Endothelial cell of umbilical vein (primary cell): ENCODE measurements around the gene PRRT4. TPM values are rescaled to one million over a fixed set of nuclear protein-coding genes. Genes with fewer than 3 reads are reported as not detected.

Experiments used
- BruUV-seq: library from RNA; stranded (reverse); fragments of 400-500 nt; replicated peaks from 2 replicates; lab custom pipeline; 2021; lab: Mats Ljungman, UMichigan
- CTCF ChIA-PET: fragments of 300-600, 350-600 bp; sonication (Branson Sonifier 250); formaldehyde crosslinking; loops from one replicate; lab custom pipeline; 2021; ENCODE audit warnings: antibody characterized with exemption, inconsistent platforms; lab: Charles Lee
- POLR2A ChIA-PET: fragments of 300-600, 350-600 bp; sonication (Branson Sonifier 250); formaldehyde crosslinking; loops from one replicate; lab custom pipeline; 2021; ENCODE audit warnings: antibody characterized with exemption, inconsistent platforms; lab: Charles Lee
- DNase-seq: peaks from one replicate; pipeline ENCODE4 v3.0.0-alpha.2; 2011; ENCODE audit warnings: low read depth, low spot score
- FAIRE-seq: peaks from 2 replicates; lab custom pipeline; 2011; peaks lifted over from hg19 to GRCh38; lab: Jason Lieb, UNC
- H2AFZ ChIP-seq: 2 replicates; pipeline ENCODE4 v1.6.0; 2012; ENCODE audit warnings: low read depth, low read length, control low read depth, inconsistent platforms
- H3K27ac ChIP-seq: 2 replicates; pipeline ENCODE4 v1.5.1; 2011; ENCODE audit warnings: low read depth, mild to moderate bottlenecking, control low read depth, low read length, moderate library complexity; ENCODE audit not compliant: insufficient read depth
- H3K27me3 ChIP-seq, 2 experiments: 2 replicates each; pipeline versions ENCODE4 v1.6.0 to v1.6.1; 2011; ENCODE audit warnings: low read length in 2 of 2, mixed read lengths in 1 of 2; ENCODE audit not compliant: control insufficient read depth in 2 of 2, insufficient read depth in 2 of 2
- H3K36me3 ChIP-seq, 2 experiments: 2 replicates in 1 of 2; 3 replicates in 1 of 2; pipeline ENCODE4 v1.5.1; 2011; ENCODE audit warnings: low read length in 2 of 2, mild to moderate bottlenecking in 1 of 2, moderate library complexity in 1 of 2; ENCODE audit not compliant: control insufficient read depth in 2 of 2, insufficient read depth in 2 of 2; ENCODE audit errors: extremely low read depth in 1 of 2
- H3K4me1 ChIP-seq: 3 replicates; pipeline ENCODE4 v1.5.1; 2011; ENCODE audit warnings: mild to moderate bottlenecking, low read length; ENCODE audit not compliant: control insufficient read depth, insufficient read depth; ENCODE audit errors: extremely low read depth
- H3K4me2 ChIP-seq: 2 replicates; pipeline ENCODE4 v1.6.1; 2011; ENCODE audit warnings: low read length, control low read depth, mixed read lengths; ENCODE audit not compliant: insufficient read depth
- H3K4me3 ChIP-seq, 3 experiments: fragments of 200-600 bp in 1 of 3; sonication (generic), shearing (Covaris generic) in 1 of 3; replicated peaks in 1 of 3; 2 replicates each; pipeline ENCODE4 v1.5.1; 2011 to 2016; ENCODE audit warnings: control low read depth in 3 of 3, low read length in 3 of 3, mild to moderate bottlenecking in 2 of 3, inconsistent platforms in 1 of 3, low read depth in 1 of 3, moderate library complexity in 1 of 3; ENCODE audit not compliant: insufficient read depth in 1 of 3
- H3K79me2 ChIP-seq: 2 replicates; pipeline ENCODE4 v1.6.0; 2012; ENCODE audit warnings: low read length, inconsistent platforms; ENCODE audit not compliant: control insufficient read depth, insufficient read depth
- H3K9ac ChIP-seq: replicated peaks from 2 replicates; pipeline ENCODE3; 2011; ENCODE audit warnings: low read length, control low read depth; ENCODE audit not compliant: insufficient read depth; ENCODE audit errors: extremely low read depth
- H3K9me1 ChIP-seq: replicated peaks from 3 replicates; pipeline ENCODE4 v1.6.0; 2011; ENCODE audit warnings: mild to moderate bottlenecking, low read length; ENCODE audit not compliant: control insufficient read depth, insufficient read depth; ENCODE audit errors: extremely low read depth
- H3K9me3 ChIP-seq: replicated peaks from 2 replicates; pipeline ENCODE4 v1.5.1; 2012; ENCODE audit warnings: low read length, inconsistent platforms; ENCODE audit not compliant: control insufficient read depth, insufficient read depth
- H4K20me1 ChIP-seq: replicated peaks from 2 replicates; pipeline ENCODE3; 2011; ENCODE audit warnings: mild to moderate bottlenecking, low read length; ENCODE audit not compliant: control insufficient read depth, insufficient read depth; ENCODE audit errors: extremely low read depth
- CTCF ChIP-seq, 2 donors: IDR thresholded peaks; 1 replicate in 1 of 2; 2 replicates in 1 of 2; pipeline ENCODE4 v1.5.1; 2011; ENCODE audit warnings: low read length in 2 of 2, mild to moderate bottlenecking in 2 of 2, moderate library complexity in 2 of 2, control low read depth in 1 of 2, inconsistent platforms in 1 of 2, low read depth in 1 of 2; ENCODE audit not compliant: insufficient read depth in 1 of 2; ENCODE audit errors: extremely low read depth in 1 of 2
- EZH2 ChIP-seq: IDR thresholded peaks from 2 replicates; pipeline ENCODE4 v1.6.1; 2012; ENCODE audit warnings: borderline replicate concordance, low read depth, mild to moderate bottlenecking, moderate library complexity, low read length, inconsistent platforms; ENCODE audit not compliant: severe bottlenecking
- FOS ChIP-seq: IDR thresholded peaks from 2 replicates; pipeline ENCODE4 v1.6.1; 2011; ENCODE audit warnings: mild to moderate bottlenecking, low read length, moderate library complexity, borderline replicate concordance; ENCODE audit not compliant: insufficient read depth
- GATA2 ChIP-seq: IDR thresholded peaks from 2 replicates; pipeline ENCODE4 v1.7.0; 2011; ENCODE audit warnings: low read depth, mild to moderate bottlenecking, moderate library complexity, mixed read lengths, low read length; ENCODE audit not compliant: insufficient read length, insufficient read depth
- JUN ChIP-seq: IDR thresholded peaks from 2 replicates; pipeline ENCODE4 v1.6.1; 2011; ENCODE audit warnings: borderline replicate concordance, low read depth; ENCODE audit not compliant: insufficient read length, insufficient read depth
- MYC ChIP-seq: IDR thresholded peaks from one replicate; pipeline ENCODE4 v1.6.1; 2011; ENCODE audit warnings: mild to moderate bottlenecking, low read depth, low read length
- POLR2A ChIP-seq: IDR thresholded peaks from 2 replicates; pipeline ENCODE4 v1.6.1; 2012; ENCODE audit warnings: low read depth, mild to moderate bottlenecking, control low read depth, low read length
- POLR2AphosphoS5 ChIP-seq: IDR thresholded peaks from 2 replicates; pipeline ENCODE4 v1.6.1; 2012; ENCODE audit warnings: low read depth, mild to moderate bottlenecking, control low read depth, low read length, moderate library complexity; ENCODE audit not compliant: insufficient read depth
- dilution Hi-C: fragments of 300-500 bp; cut with MboI; formaldehyde crosslinking; loops from one replicate; pipeline ENCODE4 v1.15.0; 2019; ENCODE audit warnings: low sequenced_read_pairs; ENCODE audit not compliant: extremely low pct_ligation_motif_present
- intact Hi-C: fragments of 100-400 bp; cut with micrococcal nuclease; formaldehyde crosslinking; loops from one replicate; pipeline ENCODE4 v1.10.0; 2022
- polyA plus RNA-seq, 4 experiments: library from polyadenylated mRNA; depleted of rRNA in 3 of 4; stranded (reverse) in 3 of 4; unstranded in 1 of 4; fragments of >200 nt; gene quantifications; 2 replicates each; pipeline versions ENCODE4 v1.2.1 to v1.2.3, GENCODE V29; 2011 to 2012; ENCODE audit warnings: missing spikeins in 1 of 4
- total RNA-seq: library from RNA; stranded (reverse); gene quantifications from 2 replicates; pipeline ENCODE4 v1.2.3, GENCODE V29; 2021
- TF ChIP-seq, protein P1 (sequence below): IDR thresholded peaks from 2 replicates; pipeline ENCODE4 v1.6.1; 2011; ENCODE audit not compliant: insufficient read depth, insufficient read length

Gene PRRT4
- total and polyA plus RNA-seq, 2 donors (not counting 3 experiments of a cell fraction or from before 2014, with no cell fraction given) = 0.03 TPM; not detected in 1

- no peaks in the 10 kb centered on the region for H3K79me2 ChIP-seq
- BruUV-seq = no TSS peak
- TF ChIP-seq FOS = no peak
- no peak for TF ChIP-seq CTCF (IDR thresholded peaks at IDR 0.05; ENCODE audit: extremely low read depth in 1 of 2, insufficient read depth in 1 of 2, low read depth in 1 of 2, low read length in 2 of 2)
- no peak for TF ChIP-seq JUN
- TF ChIP-seq, protein P1, sequence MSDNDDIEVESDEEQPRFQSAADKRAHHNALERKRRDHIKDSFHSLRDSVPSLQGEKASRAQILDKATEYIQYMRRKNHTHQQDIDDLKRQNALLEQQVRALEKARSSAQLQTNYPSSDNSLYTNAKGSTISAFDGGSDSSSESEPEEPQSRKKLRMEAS = no peak
- TF ChIP-seq POLR2AphosphoS5 = no peak
- TF ChIP-seq POLR2A = no peak
- TF ChIP-seq GATA2 = no peak
- no peak for TF ChIP-seq EZH2
- no peak for TF ChIP-seq MYC
- H3K9ac ChIP-seq = no peak overlapping the region
- no peak overlapping the region for H3K27ac ChIP-seq
- no peaks in the 10 kb centered on the region for H4K20me1 ChIP-seq
- no peaks in the 10 kb centered on the region for H3K27me3 ChIP-seq
- H3K9me1 ChIP-seq = no peaks in the 10 kb centered on the region
- ChIA-PET POLR2A (no interaction called here), CTCF (no interaction called here)
- H2AFZ ChIP-seq = no peak overlapping the region
- intact Hi-C loops (no loop called here), dilution Hi-C loops (no loop called here)
- H3K4me3 ChIP-seq = no peak overlapping the region
- DNase-seq (no peak), FAIRE-seq (no peak)
- peaks cover 22 to 28% of the 10 kb centered on the region in 2 experiments for H3K36me3 ChIP-seq
- H3K4me1 ChIP-seq = no peaks in the 10 kb centered on the region
- H3K9me3 ChIP-seq = no peaks in the 10 kb centered on the region
- no peak overlapping the region for H3K4me2 ChIP-seq
These were observed 52.4 kb downstream of the PRRT4 start for GRCh38 chr7:128309124-128309523.
